ENCODE measurements around the gene ARL10.
"Not testable (repeated sequence)": the region's sequence is repeated elsewhere in the genome, so short reads cannot be mapped to it uniquely, and the experiment has no call there.

The ARL10 gene

GRCh38 chr5:176389135-176390123, 24.1 kb downstream of the ARL10 start:
- no peak for DNase-seq

- no peak for DNase-seq
Measured at GRCh38 chr5:176391479-176391878, 26.2 kb downstream of the ARL10 start.

- DNase-seq = no peak
Measured at GRCh38 chr5:176391999-176392398, 26.7 kb downstream of the ARL10 start.

- no peak for DNase-seq
Measured at GRCh38 chr5:176392526-176392925, 27.2 kb downstream of the ARL10 start.

GRCh38 chr5:176394096-176394495, 28.8 kb downstream of the ARL10 start:
- no peak for DNase-seq

- no peak for DNase-seq
Measured at GRCh38 chr5:176394881-176395675, 29.8 kb downstream of the ARL10 start.

- no peak for DNase-seq
Measured at GRCh38 chr5:176396330-176396729, 31.0 kb downstream of the ARL10 start.

GRCh38 chr5:176397736-176398420, 32.6 kb downstream of the ARL10 start:
- no peak for DNase-seq

- DNase-seq = no peak
Measured at GRCh38 chr5:176400382-176401156, 35.3 kb downstream of the ARL10 start.

GRCh38 chr5:176401281-176402205, 36.3 kb downstream of the ARL10 start:
- DNase-seq = no peak

GRCh38 chr5:176405656-176406435, 40.6 kb downstream of the ARL10 start:
- no peak for DNase-seq

- DNase-seq = no peak
Measured at GRCh38 chr5:176406436-176407052, 41.3 kb downstream of the ARL10 start.

- DNase-seq = no peak
Measured at GRCh38 chr5:176407456-176408251, 42.4 kb downstream of the ARL10 start.

GRCh38 chr5:176408252-176408573, 42.9 kb downstream of the ARL10 start:
- DNase-seq = not testable (repeated sequence)

GRCh38 chr5:176408590-176408989, 43.3 kb downstream of the ARL10 start:
- no peak for DNase-seq

- DNase-seq = no peak
Measured at GRCh38 chr5:176409765-176410164, 44.5 kb downstream of the ARL10 start.

GRCh38 chr5:176410486-176411180, 45.3 kb downstream of the ARL10 start:
- DNase-seq = no peak

GRCh38 chr5:176412517-176413254, 47.4 kb downstream of the ARL10 start:
- no peak for DNase-seq

Measured in stimulated activated CD4-positive, alpha-beta T cell treated with anti-CD3 and anti-CD28 coated beads, Interleukin-4, amount 100 ng/mL, for 4 hours (primary cell).